Occipital lobe (tissue), 2 donors: Measurements from ENCODE around the gene HOXB2. TPM values are rescaled to one million over a fixed set of nuclear protein-coding genes. Genes with fewer than 3 reads are reported as not detected.
"Not testable (repeated sequence)": the region's sequence is repeated elsewhere in the genome, so short reads cannot be mapped to it uniquely, and the experiment has no call there.

Experiments
- DNase-seq: peaks from one replicate; lab custom pipeline; 2025; lab: John Stamatoyannopoulos, UW
- total RNA-seq: library from RNA; depleted of rRNA; stranded (reverse); fragments of >200 nt; gene quantifications from one replicate; pipeline ENCODE4 v1.2.3, GENCODE V29; 2014

The HOXB2 gene
- total RNA-seq, 1 donor from 2014 or later = 0.16 TPM

DNA sequence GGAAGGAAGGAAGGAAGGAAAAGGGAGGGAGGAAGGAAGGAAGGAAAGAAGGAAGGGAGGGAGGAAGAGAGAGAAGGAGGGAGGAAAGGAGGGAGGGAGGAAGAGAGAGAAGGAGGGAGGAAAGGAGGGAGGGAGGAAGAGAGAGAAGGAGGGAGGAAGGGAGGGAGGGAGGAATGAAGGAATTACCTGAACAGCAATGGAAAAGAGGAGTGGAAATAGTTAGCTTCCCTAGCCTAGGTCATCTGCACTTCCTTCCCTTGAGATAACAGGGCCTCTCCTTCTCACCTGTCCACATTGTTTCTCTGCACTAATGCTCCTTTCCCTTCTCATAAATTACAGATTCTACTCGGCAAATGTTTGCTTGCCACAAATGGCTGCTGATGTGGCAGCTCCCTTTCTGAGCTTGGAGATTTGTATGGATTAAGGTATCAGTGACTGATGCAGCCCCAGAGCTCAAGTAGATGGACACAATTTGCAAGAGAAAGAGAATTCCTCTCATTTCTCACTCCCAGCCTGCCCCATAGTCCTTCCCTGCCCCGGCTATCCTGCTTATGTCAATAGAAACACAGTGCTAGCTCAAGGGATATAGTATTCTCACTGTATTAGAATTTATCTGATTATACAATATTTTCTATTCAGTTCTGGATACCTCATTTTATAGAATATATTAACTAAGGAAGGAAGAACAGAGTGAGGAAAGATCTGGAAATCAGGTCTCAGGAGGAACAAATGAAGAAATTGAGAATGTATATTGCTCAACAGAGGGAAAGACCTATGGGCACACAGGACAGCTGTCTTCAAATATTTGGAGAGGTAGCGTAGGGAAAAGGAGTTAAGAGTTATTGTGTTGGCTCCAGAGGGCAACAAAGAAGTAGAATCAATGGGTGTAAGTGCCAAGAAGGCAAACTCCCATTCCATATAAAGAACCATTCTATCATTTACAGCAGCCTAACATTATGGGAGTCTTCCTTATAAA is 28.7 kb downstream of the HOXB2 start:
- no peak for DNase-seq

DNA sequence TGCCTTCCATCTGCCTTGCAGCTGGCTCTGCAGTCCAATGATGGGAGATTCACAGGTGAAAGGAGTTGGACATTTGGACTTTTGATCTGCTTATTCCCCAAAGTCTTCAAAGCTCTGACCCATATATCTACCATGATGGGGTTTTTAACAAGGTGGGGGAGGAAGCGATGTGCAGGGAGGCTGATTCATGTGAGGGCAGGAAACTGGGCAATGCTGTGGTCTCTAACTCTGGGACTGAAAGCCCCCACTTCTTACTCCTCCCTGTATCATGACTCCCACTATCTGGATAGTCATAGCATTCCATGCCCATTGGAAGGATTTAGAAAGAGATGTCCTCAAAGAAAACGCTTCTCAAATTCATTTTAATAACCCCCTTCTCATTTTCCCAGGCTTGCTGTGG is 30.4 kb downstream of the HOXB2 start:
- no peak for DNase-seq

DNA sequence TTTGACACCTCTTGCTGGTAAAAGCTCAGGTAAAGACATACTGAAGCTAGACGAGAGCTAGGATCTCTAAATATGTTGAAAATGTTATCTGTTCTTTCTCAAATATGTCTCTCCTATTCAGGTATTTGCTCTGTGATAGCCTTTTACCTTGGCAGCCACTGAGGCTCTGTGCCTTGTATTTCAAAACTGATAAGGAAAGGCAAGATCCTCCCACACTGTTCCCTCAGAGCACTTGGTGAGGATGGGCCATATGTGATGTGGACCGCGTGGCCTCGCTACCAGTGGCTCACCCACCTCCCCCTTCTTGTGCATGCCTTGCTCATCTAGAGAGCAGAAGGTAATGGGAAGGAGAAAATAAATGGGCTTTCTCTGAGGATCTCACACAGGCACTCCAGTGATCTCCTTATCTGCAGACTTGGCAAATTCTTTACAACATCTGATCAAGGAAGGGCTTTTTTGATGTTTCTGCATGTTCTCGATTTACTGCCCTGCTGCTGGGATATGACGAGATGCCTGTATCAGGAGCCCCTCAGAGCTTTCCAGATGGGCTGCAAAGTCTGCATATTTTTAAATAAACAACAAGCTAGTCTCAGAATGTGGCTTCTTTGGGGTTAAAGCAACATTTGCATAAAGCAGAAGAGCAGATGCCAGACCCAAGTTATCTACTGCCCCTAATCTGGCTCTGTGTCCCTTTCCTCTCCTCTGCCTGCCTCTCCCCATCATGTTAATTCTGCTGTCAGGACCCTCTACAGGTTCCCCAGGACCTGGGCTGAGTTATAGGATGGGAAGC is 31.0 kb downstream of the HOXB2 start:
- DNase-seq = no peak

DNA sequence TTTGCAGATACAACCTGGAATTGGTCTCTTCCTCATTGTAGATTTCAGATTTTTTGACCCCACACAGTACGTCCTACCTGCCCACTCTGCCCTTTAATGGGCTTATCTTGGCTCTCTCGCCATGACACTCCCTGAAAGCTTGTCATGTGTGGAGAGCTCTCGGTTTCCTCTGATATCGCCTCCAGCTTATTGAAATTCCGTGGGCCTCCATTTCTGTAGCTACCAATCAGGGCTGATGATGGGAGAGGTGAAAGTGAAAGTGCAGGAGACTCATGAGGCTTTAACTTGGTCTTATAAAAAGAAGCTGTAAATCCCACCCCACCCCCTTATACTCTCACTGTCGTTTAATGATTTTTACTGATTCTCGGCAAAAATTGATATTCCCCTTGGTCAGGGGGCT is 31.8 kb downstream of the HOXB2 start:
- no peak for DNase-seq

DNA sequence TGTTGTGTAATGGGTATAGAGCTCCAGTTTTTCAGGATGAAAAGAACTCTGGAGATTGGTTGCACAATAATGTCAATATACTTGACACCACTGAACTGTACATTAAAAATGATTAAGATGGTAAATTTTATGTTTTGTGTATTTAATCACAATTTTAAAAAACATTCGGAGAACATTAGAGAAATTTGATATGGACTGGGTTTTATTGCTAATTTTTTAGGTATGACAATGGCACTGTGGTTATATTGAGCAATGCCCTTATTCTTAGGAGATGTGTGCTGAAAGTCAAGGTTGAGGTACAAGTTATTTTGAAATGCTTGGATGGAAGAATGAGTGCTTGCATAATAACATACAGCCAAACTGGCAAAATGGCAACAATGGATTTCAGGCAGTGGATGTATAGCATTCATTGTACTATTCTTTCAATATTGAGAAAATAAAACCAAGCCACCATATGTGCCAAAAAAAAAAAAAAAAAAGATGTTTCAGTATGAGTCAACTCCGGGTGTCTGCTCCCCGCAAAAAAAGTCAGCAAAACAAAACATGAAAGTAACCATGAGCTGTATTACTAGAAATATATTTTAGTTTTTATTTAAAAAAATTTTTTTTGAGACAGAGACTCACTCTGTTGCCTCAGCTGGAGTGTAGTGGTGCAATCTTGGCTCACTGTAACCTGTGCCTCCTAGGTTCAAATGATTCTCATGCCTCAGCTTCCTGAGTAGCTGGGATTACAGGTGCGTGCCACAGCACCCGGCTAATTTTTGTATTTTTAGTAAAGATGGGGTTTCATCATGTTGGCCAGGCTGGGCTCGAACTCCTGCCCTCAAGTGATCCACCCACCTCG is 33.9 kb downstream of the HOXB2 start:
- no peak for DNase-seq

DNA sequence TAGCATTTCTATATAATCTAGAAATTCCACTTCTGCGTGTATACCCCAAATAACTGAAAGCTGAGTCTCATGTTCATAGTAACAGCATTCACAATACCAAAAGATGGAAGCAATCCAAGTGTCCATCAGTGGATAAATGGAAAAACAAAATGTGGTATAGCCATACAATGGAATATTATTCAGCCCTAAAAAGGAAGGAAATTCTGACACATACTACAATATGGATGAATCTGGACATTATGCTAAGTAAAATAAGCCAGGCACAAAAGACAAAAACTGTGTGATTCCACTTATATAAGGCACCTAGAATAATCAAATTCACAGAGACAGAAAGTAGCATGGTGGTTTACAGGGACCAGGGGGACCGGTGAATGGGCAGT is 34.5 kb downstream of the HOXB2 start:
- DNase-seq = no peak

DNA sequence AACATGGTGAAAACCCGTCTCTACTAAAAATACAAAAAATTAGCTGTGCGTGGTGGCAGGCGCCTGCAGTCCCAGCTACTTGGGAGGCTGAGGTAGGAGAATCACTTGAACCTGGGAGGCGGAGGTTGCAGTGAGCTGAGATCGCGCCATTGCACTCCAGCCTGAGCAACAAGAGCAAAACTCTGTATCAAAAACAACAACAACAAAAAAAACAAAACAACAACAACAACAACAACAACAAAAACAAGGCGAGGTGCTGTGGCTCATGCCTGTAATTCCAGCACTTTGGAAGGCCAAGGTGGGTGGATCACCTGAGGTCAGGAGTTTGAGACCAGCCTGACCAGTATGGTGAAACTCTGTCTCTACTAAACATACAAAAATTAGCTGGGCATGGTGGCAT is 35.2 kb downstream of the HOXB2 start:
- DNase-seq = not testable (repeated sequence)

DNA sequence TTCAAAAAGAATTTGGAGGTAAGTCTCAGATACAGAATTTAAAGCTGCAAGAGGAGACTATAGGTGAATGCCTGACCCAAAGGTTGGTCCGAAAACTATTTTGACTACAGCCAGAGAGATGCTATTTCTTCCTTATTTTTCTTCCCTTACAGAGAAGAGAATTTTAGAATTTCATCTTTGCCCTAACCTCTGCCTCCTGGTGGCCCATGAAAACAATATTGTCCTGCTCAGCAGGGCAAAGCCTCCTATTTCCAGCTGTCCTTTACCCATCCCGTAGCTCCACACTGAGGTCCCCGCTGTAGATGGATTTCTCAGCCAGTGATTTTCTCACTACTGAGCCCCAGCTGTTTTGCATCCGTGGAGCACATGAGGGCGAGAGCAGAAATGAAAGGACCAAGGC is 38.7 kb downstream of the HOXB2 start:
- DNase-seq = no peak

DNA sequence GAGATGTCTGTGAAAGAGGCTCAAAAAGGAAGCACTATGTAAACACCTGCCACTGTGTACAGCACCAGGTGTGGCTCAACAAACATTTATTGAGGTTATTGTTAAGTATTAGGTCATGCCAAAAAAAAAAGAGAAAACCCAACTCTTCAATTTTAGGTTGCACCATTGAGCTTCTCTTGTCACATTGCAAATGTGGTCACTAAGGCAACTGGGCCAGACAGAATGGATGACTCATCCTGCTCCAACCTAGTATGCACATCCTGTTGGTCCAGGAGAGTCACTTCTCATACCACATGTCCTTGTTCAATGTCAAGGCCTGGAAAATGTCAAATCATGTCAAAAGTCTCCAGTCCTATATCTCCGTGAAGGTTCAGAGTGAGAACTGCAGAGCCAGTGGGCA is 39.1 kb downstream of the HOXB2 start:
- no peak for DNase-seq

DNA sequence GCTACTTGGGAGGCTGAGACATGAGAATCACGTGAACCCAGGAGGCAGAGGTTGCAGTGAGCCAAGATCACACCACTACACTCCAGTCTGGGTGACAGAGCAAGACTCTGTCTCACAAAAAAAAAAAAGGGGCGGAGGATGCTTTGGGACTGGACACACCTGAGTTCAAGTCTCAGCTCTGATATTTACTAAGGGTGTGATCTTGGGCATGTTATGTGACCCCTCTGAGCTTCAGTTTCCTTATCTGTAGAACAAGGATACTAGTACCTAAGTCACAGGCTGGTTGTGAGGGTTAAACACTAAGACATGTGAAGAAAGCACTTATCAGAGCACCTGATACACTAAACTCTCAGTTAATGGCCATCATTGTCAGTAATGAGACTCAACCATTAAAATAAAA is 40.0 kb downstream of the HOXB2 start:
- no peak for DNase-seq

DNA sequence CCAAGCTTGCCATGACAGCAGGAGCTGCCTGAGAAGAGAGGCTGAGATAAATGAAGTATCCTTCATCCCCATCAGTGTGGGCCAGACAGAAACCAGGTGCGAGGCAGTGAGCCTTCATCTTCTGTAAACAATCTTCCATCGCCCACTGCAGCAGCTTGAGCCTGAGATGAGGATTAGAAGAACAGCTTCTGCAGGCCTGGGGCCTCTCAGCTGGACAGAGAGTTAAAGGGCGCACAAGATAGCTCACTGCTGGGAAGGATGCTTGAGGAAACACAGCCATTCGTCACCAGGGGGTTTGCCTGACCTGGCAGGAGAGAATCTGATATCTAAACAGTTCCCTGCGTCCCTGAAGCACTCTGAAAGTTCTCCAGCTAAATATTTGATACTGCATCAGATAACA is 41.2 kb downstream of the HOXB2 start:
- DNase-seq = no peak

DNA sequence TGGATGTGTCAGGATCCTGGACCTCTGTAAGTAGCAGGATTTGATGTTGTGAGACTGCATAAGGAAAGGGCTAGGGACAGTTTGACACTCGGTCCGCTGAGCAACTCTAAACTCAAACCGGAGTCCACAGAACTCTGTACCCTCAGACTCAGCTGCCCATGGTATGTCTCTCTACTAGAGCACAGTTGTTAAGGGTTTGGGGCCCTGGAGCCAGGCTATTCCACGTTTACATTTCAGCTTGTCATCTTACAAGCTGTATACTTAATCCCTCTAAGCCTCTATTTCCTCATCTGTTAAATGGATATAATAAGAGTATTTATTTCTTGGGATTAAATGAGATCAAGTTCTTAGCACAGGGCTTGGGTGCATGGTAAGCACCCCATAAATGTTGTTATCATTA is 42.0 kb downstream of the HOXB2 start:
- DNase-seq = no peak

DNA sequence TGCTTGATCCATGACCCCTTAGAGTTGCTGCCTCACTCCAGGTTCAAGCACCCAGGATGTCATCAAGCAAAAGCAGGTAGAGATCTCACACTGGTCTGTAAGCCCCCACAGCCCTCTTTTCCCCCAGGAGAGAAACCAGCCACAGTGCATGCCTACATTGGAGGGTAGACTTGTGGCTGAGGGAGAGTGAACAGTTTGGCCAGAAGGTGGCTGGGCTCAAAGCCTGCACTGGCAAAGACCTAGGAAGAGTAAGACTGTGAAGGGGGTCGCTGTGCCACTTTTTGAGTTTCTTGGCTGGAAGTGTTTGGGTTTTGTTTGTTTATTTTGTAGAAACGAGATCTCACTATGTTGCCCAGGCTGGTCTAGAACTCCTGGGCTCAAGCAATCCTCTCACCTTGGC is 42.6 kb downstream of the HOXB2 start:
- DNase-seq = no peak

DNA sequence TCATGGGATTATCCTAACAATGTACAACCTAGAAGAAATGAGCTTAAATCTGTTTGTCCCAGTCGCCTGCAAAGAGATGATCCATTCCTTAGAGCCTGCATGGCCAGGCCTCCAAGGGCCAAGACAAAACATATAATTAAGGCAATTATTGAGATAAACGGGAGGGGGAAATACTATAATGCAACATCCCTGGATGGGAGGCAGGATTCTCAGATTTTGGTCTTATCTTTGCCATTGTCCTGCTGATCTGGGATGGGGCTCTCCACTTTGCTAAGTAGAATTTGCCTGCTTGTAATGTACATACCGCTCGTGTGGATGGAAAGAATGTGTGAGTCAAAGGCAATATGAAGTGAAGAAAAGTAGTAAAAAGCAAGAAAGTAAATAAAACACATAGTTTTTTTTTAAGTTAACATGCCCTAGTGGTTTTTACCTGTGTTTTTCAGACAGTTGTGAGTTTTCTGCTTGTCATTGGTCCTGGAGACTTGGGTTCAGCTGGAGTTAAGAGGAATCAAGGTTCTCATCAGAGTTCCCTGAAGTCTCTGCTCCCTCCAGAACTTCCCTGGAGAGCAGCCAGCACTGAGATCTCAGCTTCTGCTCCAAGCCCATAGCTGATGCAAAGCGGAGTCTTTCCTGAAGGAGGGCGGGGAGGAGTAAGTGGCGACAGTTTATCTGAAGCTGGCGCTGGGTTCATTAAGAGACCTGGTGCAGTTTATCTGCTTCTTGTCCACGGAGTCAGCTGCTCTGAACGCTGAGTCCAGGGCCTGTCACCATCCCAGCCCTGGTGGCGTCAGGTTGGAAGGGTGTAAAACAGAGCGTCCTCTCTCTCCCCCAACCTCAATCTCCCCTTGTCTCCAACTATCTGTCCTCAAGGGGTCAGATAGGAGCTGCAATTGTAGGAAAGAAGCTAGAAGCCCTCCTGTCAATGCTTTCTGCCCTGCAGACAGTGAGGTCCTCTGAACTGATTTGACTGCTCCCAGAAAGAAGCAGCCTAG is 44.2 kb downstream of the HOXB2 start:
- DNase-seq = no peak

DNA sequence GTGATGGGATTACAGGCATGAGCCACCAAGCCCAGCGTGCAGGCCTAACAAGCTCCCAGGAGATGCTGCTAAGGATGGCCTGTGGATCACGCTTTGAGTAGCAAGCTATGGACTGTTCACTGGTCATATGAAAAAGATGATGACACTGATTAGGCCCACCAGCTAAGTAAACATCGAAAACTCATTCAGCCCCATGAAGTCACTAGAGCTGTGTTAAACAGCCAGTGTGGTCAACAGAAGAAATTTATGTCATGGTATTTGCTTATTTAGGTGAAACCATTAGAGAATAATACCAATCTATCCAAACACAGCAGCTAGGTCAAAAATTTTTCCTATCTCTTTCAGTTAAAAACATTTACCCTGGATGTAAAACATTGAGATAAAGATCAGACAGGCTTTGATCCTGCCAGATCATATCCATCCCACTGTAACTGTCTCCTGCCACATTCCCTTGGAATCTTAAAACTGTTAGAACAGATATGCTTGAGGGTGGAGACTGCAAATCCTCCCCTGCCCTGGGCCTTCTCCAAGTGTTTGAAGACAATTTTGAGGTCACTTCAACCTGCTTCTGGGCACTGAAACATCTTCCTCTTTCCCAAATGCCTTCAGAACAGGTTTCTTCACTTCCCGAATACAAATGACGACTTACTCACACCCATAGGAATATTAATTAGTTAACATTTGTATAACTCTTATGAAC is 45.0 kb downstream of the HOXB2 start:
- no peak for DNase-seq

DNA sequence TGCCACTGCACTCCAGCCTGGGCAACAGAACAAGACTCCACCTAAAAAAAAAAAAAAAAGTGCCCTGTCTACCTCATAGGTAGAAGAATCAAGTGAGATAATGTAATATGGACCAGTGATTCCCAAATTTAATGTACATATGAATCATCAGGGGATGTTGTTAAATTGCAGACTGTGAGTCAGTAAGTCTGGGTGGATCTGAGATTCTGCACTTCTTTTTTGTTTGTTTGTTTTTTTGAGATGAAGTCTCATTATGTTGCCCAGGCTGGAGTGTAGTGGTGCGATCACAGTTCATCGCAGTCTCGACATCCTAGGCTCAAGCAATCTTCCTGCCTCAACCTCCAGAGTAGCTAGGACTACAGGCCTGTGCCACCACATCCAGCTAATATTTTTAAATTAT is 45.7 kb downstream of the HOXB2 start:
- DNase-seq = no peak

DNA sequence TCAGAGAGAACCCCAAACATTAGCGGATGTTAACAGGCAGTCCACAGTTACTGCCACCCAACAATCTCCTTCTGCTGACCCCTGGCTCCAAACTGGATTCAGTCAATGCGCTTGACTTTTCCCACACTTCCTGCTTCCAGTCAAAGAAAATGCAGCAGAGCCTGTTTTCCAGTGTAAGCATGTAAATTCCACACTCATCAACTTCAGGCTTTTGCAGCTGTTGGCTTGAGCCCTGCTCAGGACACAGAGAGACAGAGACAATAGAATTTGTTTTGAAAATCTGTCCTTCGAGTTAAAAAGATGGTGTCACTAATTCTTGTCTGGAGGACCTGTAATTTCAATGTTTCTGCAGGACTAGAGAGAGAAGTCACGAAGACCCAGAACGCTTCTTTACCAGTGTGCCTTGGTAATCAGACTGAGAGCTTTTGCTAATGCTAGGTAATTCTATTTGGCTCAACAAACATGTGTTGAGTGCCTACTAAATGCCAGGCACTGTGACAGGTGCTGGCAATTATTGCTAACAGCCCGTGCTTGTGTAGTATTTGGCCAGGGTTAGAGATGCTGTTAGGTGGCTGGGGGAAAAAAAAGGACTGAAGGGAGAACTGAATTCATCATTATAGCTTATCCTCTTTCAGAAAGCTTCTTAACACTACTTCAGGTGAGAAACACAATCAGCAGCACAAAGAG is 46.6 kb downstream of the HOXB2 start:
- no peak for DNase-seq

DNA sequence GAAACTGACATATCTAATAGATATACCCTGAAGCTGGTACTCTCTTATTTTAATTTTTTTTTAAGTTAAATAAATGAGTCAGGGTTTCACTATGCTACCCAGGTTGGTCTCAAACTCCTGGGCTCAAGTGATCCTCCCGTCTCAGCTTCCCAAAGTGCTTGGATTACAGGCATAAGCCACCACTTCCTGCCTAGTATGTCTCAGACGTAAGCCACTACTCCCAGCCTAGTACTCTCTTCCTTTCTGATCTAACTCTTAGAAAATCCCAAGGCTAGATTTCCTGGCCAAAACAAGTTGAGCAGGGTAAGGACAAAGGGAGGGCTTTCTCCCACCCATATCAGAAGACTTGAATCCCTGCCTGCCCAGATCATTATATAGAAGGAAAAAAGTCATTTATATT is 47.8 kb downstream of the HOXB2 start:
- no peak for DNase-seq

DNA sequence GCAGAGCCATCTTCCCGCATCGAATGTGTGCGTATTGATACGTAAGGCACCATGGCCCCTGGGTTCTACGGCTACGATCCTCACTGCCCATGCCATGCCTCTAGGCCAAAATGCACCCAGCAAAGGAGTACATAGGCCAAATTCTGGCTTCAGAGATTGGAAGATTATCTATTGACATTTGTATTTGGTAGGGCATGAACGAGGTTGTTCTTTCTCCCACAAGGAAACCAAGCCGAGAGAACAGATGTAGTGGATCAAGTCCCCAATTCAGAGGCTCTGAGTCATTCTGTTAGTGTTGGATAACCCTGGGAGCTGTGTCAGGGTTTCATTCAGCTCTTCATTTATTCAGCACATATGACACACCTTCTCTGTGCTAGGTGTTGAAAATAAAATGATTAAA is 50.6 kb downstream of the HOXB2 start:
- DNase-seq = no peak
